ENCODE results near the gene APPBP2. TPM values are rescaled to one million over a fixed set of nuclear protein-coding genes. Genes with fewer than 3 reads are reported as not detected.

Gene APPBP2
- total RNA-seq, 2 experiments from 2014 or later: 18.5 to 18.7 TPM

DNA sequence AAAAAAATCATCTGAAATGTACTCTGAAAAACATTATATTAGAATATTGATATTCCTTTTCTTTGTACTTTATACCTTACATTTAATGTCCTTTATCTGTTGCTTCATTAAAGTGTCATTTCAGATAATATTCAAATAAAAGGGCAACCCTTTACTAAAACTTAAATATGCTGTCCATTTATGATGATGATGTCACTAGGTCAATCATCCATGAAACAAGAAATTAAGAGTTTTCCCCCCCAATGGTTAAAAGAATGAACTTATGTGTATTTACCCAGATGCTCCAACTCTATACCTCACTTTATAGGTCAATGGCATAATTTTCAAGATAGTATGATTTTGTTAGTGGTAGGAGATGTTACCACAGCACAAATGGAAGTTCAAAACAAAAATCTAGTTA is 15.3 kb downstream of the APPBP2 start:
- Mint-ChIP-seq H3K27me3 (no peaks in the 10 kb centered on the region), H3K27ac (no peak overlapping the region), H3K36me3 (ENCODE audit: low read depth) (peaks cover 56% of the 10 kb centered on the region), H3K4me3 (peak overlapping the region; percentile 45), H3K9me3 (no peaks in the 10 kb centered on the region), H3K4me1 (ENCODE audit: low read depth) (peaks cover 42% of the 10 kb centered on the region)
- Histone ChIP-seq H3K9me3 (ENCODE audit: control insufficient read depth in 1 of 2, insufficient read depth in 1 of 2, low read length in 2 of 2) (no peaks in the 10 kb centered on the region), H3K27me3 (ENCODE audit: control insufficient read depth in 1 of 2, insufficient read depth in 2 of 2, low read length in 2 of 2) (no peaks in the 10 kb centered on the region), H3K4me1 (ENCODE audit: insufficient read depth, low read length) (peaks cover 6% of the 10 kb centered on the region), H3K36me3 (ENCODE audit: insufficient read depth, low read length) (peaks cover 18% of the 10 kb centered on the region), H3K27ac (ENCODE audit: low read depth in 1 of 2, low read length in 2 of 2) (no peak overlapping the region), H3K4me3 (ENCODE audit: low read length) (no peak overlapping the region)
- ChIA-PET CTCF (no interaction called here), POLR2A (no interaction called here)
- intact Hi-C loops (cut with DNase I, micrococcal nuclease): no loop called here
- DNase-seq (no peak), ATAC-seq (ENCODE audit: poor library complexity) (no peak)
- TF ChIP-seq, protein P1, sequence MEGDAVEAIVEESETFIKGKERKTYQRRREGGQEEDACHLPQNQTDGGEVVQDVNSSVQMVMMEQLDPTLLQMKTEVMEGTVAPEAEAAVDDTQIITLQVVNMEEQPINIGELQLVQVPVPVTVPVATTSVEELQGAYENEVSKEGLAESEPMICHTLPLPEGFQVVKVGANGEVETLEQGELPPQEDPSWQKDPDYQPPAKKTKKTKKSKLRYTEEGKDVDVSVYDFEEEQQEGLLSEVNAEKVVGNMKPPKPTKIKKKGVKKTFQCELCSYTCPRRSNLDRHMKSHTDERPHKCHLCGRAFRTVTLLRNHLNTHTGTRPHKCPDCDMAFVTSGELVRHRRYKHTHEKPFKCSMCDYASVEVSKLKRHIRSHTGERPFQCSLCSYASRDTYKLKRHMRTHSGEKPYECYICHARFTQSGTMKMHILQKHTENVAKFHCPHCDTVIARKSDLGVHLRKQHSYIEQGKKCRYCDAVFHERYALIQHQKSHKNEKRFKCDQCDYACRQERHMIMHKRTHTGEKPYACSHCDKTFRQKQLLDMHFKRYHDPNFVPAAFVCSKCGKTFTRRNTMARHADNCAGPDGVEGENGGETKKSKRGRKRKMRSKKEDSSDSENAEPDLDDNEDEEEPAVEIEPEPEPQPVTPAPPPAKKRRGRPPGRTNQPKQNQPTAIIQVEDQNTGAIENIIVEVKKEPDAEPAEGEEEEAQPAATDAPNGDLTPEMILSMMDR (IDR thresholded peaks at IDR 0.05): no peak

DNA sequence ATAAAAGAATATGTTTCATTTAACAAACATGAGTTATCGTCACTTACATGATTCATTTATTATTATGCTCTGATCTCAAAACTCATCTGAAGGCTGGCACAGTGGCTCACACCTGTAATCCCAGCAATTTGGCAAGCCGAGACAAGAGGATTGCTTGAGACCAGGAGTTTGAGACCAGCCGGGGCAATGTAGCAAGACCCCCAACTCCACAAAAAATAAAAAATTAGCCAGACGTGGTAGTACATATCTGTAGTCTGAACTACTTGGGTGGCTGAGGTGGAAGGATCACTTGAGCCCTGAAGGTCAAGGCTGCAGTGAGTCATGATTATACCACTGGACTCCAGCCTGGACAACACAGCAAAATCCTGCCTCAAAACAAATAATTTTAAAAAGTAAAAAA is 16.0 kb downstream of the APPBP2 start:
- H3K27me3 Mint-ChIP-seq: no peaks in the 10 kb centered on the region
- no peak for DNase-seq
- peaks cover 40% of the 10 kb centered on the region for H3K4me1 Mint-ChIP-seq (ENCODE audit: low read depth)
- H3K27ac ChIP-seq (ENCODE audit: low read depth in 1 of 2, low read length in 2 of 2): no peak overlapping the region
- intact Hi-C loops (cut with DNase I, micrococcal nuclease): no loop called here
- no peaks in the 10 kb centered on the region for H3K27me3 ChIP-seq (ENCODE audit: control insufficient read depth in 1 of 2, insufficient read depth in 2 of 2, low read length in 2 of 2)
- H3K36me3 ChIP-seq (ENCODE audit: insufficient read depth, low read length): peaks cover 18% of the 10 kb centered on the region
- no peak overlapping the region for H3K4me3 ChIP-seq (ENCODE audit: low read length)
- POLR2A ChIA-PET: no interaction called here
- no peaks in the 10 kb centered on the region for H3K9me3 ChIP-seq (ENCODE audit: control insufficient read depth in 1 of 2, insufficient read depth in 1 of 2, low read length in 2 of 2)
- no peak overlapping the region for H3K27ac Mint-ChIP-seq
- no peaks in the 10 kb centered on the region for H3K9me3 Mint-ChIP-seq
- H3K36me3 Mint-ChIP-seq (ENCODE audit: low read depth): peaks cover 51% of the 10 kb centered on the region
- H3K4me1 ChIP-seq (ENCODE audit: insufficient read depth, low read length): peaks cover 10% of the 10 kb centered on the region
- no peak overlapping the region for H3K4me3 Mint-ChIP-seq
- CTCF ChIA-PET: no interaction called here
- TF ChIP-seq, protein P1 (IDR thresholded peaks at IDR 0.05): no peak
- no peak for ATAC-seq (ENCODE audit: poor library complexity)

DNA sequence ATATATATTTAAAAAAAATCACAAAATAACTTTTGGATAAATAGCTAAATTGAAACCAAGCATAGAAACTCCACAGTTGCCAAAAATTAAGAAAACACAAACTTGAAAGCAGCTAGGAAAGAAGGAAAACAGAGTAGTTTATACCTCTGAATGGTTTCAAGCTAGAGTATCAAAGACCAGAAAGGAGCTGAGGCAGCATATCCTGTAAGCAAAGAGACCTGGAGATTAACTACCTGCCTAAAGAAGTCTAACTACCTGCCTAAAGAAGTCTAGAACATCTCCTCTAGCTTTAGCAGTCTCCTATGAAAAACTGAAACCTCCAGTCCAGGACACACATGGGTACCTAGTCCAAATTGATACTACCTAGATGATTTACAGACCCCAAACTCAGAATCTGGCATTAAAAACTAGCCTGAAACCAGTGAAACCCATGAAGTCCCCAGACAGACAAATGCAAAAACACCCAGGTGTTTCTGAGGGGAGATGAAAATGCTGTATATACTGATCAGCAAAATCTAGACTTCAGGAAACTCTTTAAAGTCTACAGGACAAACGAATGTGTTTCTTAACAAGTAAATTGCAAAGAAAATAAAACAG is 17.6 kb downstream of the APPBP2 start:
- Histone ChIP-seq H3K36me3 (ENCODE audit: insufficient read depth, low read length) (peaks cover 20% of the 10 kb centered on the region), H3K4me3 (ENCODE audit: low read length) (no peak overlapping the region), H3K4me1 (ENCODE audit: insufficient read depth, low read length) (peaks cover 10% of the 10 kb centered on the region), H3K9me3 (ENCODE audit: control insufficient read depth in 1 of 2, insufficient read depth in 1 of 2, low read length in 2 of 2) (no peaks in the 10 kb centered on the region), H3K27ac (ENCODE audit: low read depth in 1 of 2, low read length in 2 of 2) (no peak overlapping the region), H3K27me3 (ENCODE audit: control insufficient read depth in 1 of 2, insufficient read depth in 2 of 2, low read length in 2 of 2) (no peaks in the 10 kb centered on the region)
- Mint-ChIP-seq H3K4me1 (ENCODE audit: low read depth) (peaks cover 41% of the 10 kb centered on the region), H3K9me3 (no peaks in the 10 kb centered on the region), H3K27me3 (no peaks in the 10 kb centered on the region), H3K36me3 (ENCODE audit: low read depth) (peaks cover 39% of the 10 kb centered on the region), H3K27ac (no peak overlapping the region), H3K4me3 (no peak overlapping the region)
- intact Hi-C loops (cut with DNase I, micrococcal nuclease): no loop called here
- DNase-seq (no peak), ATAC-seq (ENCODE audit: poor library complexity) (no peak)
- ChIA-PET POLR2A (interaction anchor here (0.9 kb wide), 1 partner anchor 17 kb away, joined by 3 read pairs; no protein-coding TSS in a partner anchor), CTCF (no interaction called here)
- TF ChIP-seq, protein P1 (IDR thresholded peaks at IDR 0.05): no peak

All from CD4-positive, alpha-beta T cell (primary cell).